C4-2B (cell line): ENCODE measurements around the gene DNAJA3.

Experiments used
- H3K27ac ChIP-seq: fragments of 450-650 bp; 2 replicates; pipeline ENCODE4 v1.5.1; 2017
- ZFX ChIP-seq: fragments of 450-650 bp; IDR thresholded peaks from 2 replicates; pipeline ENCODE4 v1.6.1; 2017
- TF ChIP-seq, protein P1 (sequence below): fragments of 450-650 bp; conservative IDR thresholded peaks from 2 replicates; pipeline ENCODE4 v1.5.1; 2017; ENCODE audit warnings: mild to moderate bottlenecking

Gene DNAJA3

GRCh38 chr16:4433914-4434787 lies 8.5 kb downstream of the DNAJA3 start:
- no peak for TF ChIP-seq ZFX
- TF ChIP-seq, protein P1, sequence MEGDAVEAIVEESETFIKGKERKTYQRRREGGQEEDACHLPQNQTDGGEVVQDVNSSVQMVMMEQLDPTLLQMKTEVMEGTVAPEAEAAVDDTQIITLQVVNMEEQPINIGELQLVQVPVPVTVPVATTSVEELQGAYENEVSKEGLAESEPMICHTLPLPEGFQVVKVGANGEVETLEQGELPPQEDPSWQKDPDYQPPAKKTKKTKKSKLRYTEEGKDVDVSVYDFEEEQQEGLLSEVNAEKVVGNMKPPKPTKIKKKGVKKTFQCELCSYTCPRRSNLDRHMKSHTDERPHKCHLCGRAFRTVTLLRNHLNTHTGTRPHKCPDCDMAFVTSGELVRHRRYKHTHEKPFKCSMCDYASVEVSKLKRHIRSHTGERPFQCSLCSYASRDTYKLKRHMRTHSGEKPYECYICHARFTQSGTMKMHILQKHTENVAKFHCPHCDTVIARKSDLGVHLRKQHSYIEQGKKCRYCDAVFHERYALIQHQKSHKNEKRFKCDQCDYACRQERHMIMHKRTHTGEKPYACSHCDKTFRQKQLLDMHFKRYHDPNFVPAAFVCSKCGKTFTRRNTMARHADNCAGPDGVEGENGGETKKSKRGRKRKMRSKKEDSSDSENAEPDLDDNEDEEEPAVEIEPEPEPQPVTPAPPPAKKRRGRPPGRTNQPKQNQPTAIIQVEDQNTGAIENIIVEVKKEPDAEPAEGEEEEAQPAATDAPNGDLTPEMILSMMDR, result no peak
- no peak overlapping the region for H3K27ac ChIP-seq

GRCh38 chr16:4435337-4436067 lies 9.8 kb downstream of the DNAJA3 start:
- H3K27ac ChIP-seq, result no peak overlapping the region
- TF ChIP-seq, protein P1, result no peak
- TF ChIP-seq ZFX, result no peak

DNA sequence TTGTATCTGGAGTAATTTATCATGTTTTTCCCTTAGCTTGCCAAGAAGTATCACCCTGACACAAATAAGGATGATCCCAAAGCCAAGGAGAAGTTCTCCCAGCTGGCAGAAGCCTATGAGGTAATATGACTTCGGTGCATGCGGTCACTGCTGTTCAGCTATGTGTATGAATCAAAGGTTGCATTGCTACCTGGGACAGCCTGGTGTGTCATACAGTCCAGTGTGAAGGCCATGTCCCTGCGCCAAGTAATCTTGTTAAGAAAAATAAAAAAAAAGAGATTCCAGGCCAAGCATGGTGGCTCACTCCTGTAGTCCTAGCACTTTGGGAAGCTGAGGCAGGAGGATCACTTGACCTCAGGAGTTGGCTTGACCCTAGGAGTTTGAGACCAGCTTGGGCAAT lies 11.7 kb downstream of the DNAJA3 start:
- no peak for TF ChIP-seq ZFX
- TF ChIP-seq, protein P1, result no peak
- H3K27ac ChIP-seq, result no peak overlapping the region

- TF ChIP-seq ZFX, result no peak
- TF ChIP-seq, protein P1, result no peak
- H3K27ac ChIP-seq, result no peak overlapping the region
Measured at GRCh38 chr16:4442371-4442770, 16.7 kb downstream of the DNAJA3 start.

GRCh38 chr16:4443271-4443670 lies 17.6 kb downstream of the DNAJA3 start:
- TF ChIP-seq, protein P1, result no peak
- TF ChIP-seq ZFX, result no peak
- H3K27ac ChIP-seq, result no peak overlapping the region

DNA sequence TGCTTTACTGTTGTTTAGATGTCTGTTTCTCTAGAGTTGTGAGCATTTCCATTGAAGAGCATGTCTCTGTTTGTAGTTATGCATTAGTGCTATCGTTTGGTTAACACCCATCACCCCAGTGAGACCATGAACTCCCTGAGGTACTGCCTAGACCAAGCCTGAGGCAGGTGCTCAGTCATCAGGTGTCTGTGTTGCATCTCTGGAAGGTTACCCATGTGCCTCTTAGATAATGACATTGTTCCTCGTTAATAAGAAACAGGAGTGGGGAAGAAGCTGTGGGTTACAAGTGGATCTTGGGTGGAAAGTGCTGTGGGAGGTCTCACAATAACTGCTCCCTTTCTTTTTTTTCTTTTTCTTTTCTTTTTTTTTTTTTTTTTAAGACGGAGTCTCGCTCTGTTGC lies 18.3 kb downstream of the DNAJA3 start:
- H3K27ac ChIP-seq, result no peak overlapping the region
- TF ChIP-seq, protein P1, result no peak
- TF ChIP-seq ZFX, result no peak

GRCh38 chr16:4450430-4450829 lies 24.8 kb downstream of the DNAJA3 start:
- no peak overlapping the region for H3K27ac ChIP-seq
- TF ChIP-seq ZFX, result no peak
- TF ChIP-seq, protein P1, result no peak
